ENCODE measurements around the gene F11R. TPM values are rescaled to one million over a fixed set of nuclear protein-coding genes. Genes with fewer than 3 reads are reported as not detected.

The F11R gene
- total and polyA plus RNA-seq, 10 of the 15 experiments (the other 5 are each of a cell fraction or from before 2014, with no cell fraction given), result 15.3 to 80.9 (median 24.3) TPM

GRCh38 chr1:161020509-161021164 is at the start of gene F11R (continued):
- TF ChIP-seq ZBTB33 (IDR thresholded peaks at IDR 0.05) (no peak), POLR2AphosphoS5 (IDR thresholded peaks at IDR 0.05; ENCODE audit: low read length) (peak; percentile 65), SIN3A (IDR thresholded peaks at IDR 0.05; ENCODE audit: low read depth, low read length) (no peak), MXI1 (IDR thresholded peaks at IDR 0.05; ENCODE audit: low read depth, low read length) (no peak), HCFC1 (IDR thresholded peaks at IDR 0.05; ENCODE audit: low read length) (no peak), RB1 (IDR thresholded peaks at IDR 0.05; ENCODE audit: borderline replicate concordance) (no peak), GATAD2B (conservative IDR thresholded peaks at IDR 0.05; ENCODE audit: low read depth) (peak; percentile 26; the same call in 1 of the 2 replicates), ETV6 (conservative IDR thresholded peaks at IDR 0.05 in 1 of 2, IDR thresholded peaks at IDR 0.05 in 1 of 2; ENCODE audit: borderline replicate concordance in 1 of 2, low read depth in 1 of 2) (no peak), TCF7 (IDR thresholded peaks at IDR 0.05; ENCODE audit: borderline replicate concordance) (no peak), SUZ12 (IDR thresholded peaks at IDR 0.05; ENCODE audit: unreplicated experiment) (no peak), ZZZ3 (IDR thresholded peaks at IDR 0.05; ENCODE audit: control insufficient read depth, insufficient read length, low read depth) (no peak), ZNF24 (IDR thresholded peaks at IDR 0.05) (no peak), NR2C1 (IDR thresholded peaks at IDR 0.05) (no peak), SP1 (IDR thresholded peaks at IDR 0.05; ENCODE audit: low read depth, low read length) (no peak), NRF1 (conservative IDR thresholded peaks at IDR 0.05; ENCODE audit: low read depth, low read length) (no peak), TCF3 (IDR thresholded peaks at IDR 0.05; ENCODE audit: borderline replicate concordance, insufficient read depth, low read depth, low read length) (0 out of 2 replicates have a peak, but pooled peaks have one; percentile 11)
- TF ChIP-seq, protein P1, sequence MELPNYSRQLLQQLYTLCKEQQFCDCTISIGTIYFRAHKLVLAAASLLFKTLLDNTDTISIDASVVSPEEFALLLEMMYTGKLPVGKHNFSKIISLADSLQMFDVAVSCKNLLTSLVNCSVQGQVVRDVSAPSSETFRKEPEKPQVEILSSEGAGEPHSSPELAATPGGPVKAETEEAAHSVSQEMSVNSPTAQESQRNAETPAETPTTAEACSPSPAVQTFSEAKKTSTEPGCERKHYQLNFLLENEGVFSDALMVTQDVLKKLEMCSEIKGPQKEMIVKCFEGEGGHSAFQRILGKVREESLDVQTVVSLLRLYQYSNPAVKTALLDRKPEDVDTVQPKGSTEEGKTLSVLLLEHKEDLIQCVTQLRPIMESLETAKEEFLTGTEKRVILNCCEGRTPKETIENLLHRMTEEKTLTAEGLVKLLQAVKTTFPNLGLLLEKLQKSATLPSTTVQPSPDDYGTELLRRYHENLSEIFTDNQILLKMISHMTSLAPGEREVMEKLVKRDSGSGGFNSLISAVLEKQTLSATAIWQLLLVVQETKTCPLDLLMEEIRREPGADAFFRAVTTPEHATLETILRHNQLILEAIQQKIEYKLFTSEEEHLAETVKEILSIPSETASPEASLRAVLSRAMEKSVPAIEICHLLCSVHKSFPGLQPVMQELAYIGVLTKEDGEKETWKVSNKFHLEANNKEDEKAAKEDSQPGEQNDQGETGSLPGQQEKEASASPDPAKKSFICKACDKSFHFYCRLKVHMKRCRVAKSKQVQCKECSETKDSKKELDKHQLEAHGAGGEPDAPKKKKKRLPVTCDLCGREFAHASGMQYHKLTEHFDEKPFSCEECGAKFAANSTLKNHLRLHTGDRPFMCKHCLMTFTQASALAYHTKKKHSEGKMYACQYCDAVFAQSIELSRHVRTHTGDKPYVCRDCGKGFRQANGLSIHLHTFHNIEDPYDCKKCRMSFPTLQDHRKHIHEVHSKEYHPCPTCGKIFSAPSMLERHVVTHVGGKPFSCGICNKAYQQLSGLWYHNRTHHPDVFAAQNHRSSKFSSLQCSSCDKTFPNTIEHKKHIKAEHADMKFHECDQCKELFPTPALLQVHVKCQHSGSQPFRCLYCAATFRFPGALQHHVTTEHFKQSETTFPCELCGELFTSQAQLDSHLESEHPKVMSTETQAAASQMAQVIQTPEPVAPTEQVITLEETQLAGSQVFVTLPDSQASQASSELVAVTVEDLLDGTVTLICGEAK (IDR thresholded peaks at IDR 0.05; ENCODE audit: borderline replicate concordance), result no peak
- TF ChIP-seq, protein P2, sequence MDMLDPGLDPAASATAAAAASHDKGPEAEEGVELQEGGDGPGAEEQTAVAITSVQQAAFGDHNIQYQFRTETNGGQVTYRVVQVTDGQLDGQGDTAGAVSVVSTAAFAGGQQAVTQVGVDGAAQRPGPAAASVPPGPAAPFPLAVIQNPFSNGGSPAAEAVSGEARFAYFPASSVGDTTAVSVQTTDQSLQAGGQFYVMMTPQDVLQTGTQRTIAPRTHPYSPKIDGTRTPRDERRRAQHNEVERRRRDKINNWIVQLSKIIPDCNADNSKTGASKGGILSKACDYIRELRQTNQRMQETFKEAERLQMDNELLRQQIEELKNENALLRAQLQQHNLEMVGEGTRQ (IDR thresholded peaks at IDR 0.05; ENCODE audit: borderline replicate concordance, low read depth, low read length), result no peak
- TF ChIP-seq, protein P3, sequence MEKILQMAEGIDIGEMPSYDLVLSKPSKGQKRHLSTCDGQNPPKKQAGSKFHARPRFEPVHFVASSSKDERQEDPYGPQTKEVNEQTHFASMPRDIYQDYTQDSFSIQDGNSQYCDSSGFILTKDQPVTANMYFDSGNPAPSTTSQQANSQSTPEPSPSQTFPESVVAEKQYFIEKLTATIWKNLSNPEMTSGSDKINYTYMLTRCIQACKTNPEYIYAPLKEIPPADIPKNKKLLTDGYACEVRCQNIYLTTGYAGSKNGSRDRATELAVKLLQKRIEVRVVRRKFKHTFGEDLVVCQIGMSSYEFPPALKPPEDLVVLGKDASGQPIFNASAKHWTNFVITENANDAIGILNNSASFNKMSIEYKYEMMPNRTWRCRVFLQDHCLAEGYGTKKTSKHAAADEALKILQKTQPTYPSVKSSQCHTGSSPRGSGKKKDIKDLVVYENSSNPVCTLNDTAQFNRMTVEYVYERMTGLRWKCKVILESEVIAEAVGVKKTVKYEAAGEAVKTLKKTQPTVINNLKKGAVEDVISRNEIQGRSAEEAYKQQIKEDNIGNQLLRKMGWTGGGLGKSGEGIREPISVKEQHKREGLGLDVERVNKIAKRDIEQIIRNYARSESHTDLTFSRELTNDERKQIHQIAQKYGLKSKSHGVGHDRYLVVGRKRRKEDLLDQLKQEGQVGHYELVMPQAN (conservative IDR thresholded peaks at IDR 0.05), result peak; percentile 49

Data from GM12878 (cell line).